Pancreas (tissue), 10 donors: ENCODE results near the gene GRM5. TPM values are rescaled to one million over a fixed set of nuclear protein-coding genes. Genes with fewer than 3 reads are reported as not detected.

ENCODE experiments used
- ATAC-seq, 4 donors: fragments of 200-7000 bp; cut with Tn5 transposase; one replicate each; pipeline versions ENCODE4 v1.8.0 to v1.9.1; 2020; ENCODE audit warnings: mild to moderate bottlenecking in 4 of 4, moderate library complexity in 4 of 4
- DNase-seq, 6 donors: peaks; one replicate each; pipeline ENCODE4 v3.0.0-alpha.2; 2020
- FAIRE-seq: peaks from 2 replicates; lab custom pipeline; 2012; peaks lifted over from hg19 to GRCh38; lab: Jason Lieb, UNC
- H3K27ac ChIP-seq, 4 donors: fragments of 200-600 bp; sonication (generic); 1 replicate in 3 of 4; 2 replicates in 1 of 4; pipeline versions ENCODE4 v1.5.0 to v1.8.0; 2020
- H3K27me3 ChIP-seq, 4 donors: fragments of 200-600 bp; one replicate each; pipeline ENCODE4 v1.8.0; 2021
- H3K36me3 ChIP-seq, 3 donors: fragments of 200-600 bp; sonication (generic) in 1 of 3; one replicate each; pipeline versions ENCODE4 v1.5.0 to v1.8.0; 2020 to 2021
- H3K4me1 ChIP-seq, 3 donors: fragments of 200-600 bp; one replicate each; pipeline ENCODE4 v1.8.0; 2021
- H3K4me3 ChIP-seq, 4 donors: fragments of 200-600 bp; sonication (generic) in 2 of 4; one replicate each; pipeline versions ENCODE4 v1.5.0 to v1.8.0; 2020 to 2021
- H3K9me3 ChIP-seq, 4 donors: fragments of 200-600 bp; one replicate each; pipeline ENCODE4 v1.8.0; 2021
- WGBS, 2 donors: extraction: QIAGEN DNeasy Blood & Tissue Kit; methylation state at CpG; one replicate each; pipeline ENCODE4 v1.1.7; 2013; 5-methylcytosine and 5-hydroxymethylcytosine counted together
- intact Hi-C, 3 donors: fragments of 100-400 bp; cut with DNase I; formaldehyde crosslinking; loops; one replicate each; pipeline versions ENCODE4 v1.11.1 to v1.14.2; 2022
- polyA plus RNA-seq, 2 donors: library from polyadenylated mRNA; stranded (reverse); fragments of 200-250 nt; gene quantifications; one replicate each; pipeline ENCODE4 v1.2.3, GENCODE V29; 2013
- total RNA-seq, 6 donors: library from RNA; stranded (reverse); fragmentation: NEBNext Ultra II Directional in 4 of 6; extraction: Animal tissue kit (Norgen Biotek cat#: 25700) in 4 of 6; gene quantifications; one replicate each; pipeline versions ENCODE4 v1.2.1 to v1.2.4, GENCODE V29; 2021 to 2023
- TF ChIP-seq, protein P1 (sequence below), 4 donors: fragments of 200-600 bp; sonication (generic) in 3 of 4; IDR thresholded peaks; one replicate each; pipeline versions ENCODE4 v1.5.0 to v1.8.0; 2021; ENCODE audit warnings: antibody characterized with exemption in 4 of 4
- donor health status: healthy with polysubstance abuse.
- donor health status: DM: no; HTN: no; CAD: no; lungs with moderate emphysema.
- donor health status: DM: no; HTN: no; CAD: no.
- donor health status: control.
- donor health status: control.
- donor health status: Bipolar disorder and iron deficiency.
- donor health status: DM: yes; HTN: yes; CAD: no.
- donor health status: DM: no; HTN: no; CAD: no.
- donor health status: DM: no; HTN: no; CAD: no.
- donor health status: DM: yes; HTN: yes; CAD: no.

Gene GRM5
- total and polyA plus RNA-seq, 8 donors: 0.02 to 0.06 (median 0.06) TPM; not detected in 5

DNA sequence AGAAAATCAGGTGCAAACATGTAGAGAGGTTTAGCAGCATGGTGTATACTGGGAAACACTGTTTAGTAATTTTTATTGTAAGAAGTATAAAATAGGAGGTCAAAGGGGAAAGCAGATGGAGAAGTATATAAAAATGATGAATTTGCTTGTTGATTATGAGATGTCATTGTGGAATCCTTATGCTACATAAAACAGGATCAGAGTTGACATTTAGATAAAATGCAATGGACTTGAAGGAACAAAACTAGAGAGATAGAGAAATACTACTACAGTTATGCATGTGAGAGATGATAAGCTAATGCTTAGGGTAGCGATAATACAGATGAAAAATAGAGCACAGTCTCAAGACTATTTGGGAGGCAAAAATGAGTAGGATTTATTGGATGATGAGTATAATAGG is 536.4 kb downstream of the GRM5 start:
- no peak for ATAC-seq
- intact Hi-C loops: no loop called here
- H3K9me3 ChIP-seq: no peaks in the 10 kb centered on the region
- no peak for DNase-seq
- H3K36me3 ChIP-seq: no peaks in the 10 kb centered on the region
- no peak overlapping the region for H3K4me3 ChIP-seq
- WGBS, 2 donors: 81 to 95% methylated on average over 1 of the region's 1 CpG
- TF ChIP-seq, protein P1, sequence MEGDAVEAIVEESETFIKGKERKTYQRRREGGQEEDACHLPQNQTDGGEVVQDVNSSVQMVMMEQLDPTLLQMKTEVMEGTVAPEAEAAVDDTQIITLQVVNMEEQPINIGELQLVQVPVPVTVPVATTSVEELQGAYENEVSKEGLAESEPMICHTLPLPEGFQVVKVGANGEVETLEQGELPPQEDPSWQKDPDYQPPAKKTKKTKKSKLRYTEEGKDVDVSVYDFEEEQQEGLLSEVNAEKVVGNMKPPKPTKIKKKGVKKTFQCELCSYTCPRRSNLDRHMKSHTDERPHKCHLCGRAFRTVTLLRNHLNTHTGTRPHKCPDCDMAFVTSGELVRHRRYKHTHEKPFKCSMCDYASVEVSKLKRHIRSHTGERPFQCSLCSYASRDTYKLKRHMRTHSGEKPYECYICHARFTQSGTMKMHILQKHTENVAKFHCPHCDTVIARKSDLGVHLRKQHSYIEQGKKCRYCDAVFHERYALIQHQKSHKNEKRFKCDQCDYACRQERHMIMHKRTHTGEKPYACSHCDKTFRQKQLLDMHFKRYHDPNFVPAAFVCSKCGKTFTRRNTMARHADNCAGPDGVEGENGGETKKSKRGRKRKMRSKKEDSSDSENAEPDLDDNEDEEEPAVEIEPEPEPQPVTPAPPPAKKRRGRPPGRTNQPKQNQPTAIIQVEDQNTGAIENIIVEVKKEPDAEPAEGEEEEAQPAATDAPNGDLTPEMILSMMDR (IDR thresholded peaks at IDR 0.05): no peak
- H3K27ac ChIP-seq: no peak overlapping the region
- FAIRE-seq: no peak
- H3K27me3 ChIP-seq: no peaks in the 10 kb centered on the region
- H3K4me1 ChIP-seq: no peaks in the 10 kb centered on the region

DNA sequence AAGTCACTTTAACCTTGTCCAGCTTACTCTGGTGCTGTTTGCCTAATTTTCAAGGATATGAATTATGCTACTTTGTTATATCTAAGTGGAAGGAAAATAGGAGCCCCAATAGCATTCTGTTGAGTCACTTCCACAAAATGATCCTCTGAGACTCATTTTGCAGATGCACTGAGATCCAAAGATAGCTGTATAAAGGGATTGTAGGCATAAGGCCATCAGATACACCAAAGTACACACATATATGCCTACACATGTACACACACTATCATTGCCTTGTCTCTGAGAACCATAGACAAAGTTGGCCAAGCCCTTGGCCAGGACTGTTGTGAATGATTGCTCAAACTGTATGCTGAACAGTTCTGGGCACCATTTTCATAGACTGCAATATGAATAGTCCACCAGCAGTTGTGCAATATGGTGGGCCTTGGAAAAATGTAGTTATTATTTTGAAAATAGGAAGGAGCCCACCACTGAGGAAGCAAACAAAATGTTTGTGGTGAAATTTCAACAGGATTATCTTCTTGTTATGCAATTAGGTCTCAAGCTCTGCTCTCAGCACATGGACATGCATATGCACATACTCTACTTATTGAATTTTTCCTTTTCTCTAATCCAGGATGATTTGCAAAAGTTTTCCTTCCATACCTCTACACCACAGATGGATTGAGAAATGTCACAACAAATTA is 542.3 kb downstream of the GRM5 start:
- ATAC-seq (peak in 1 of 4 donors; percentile 18), FAIRE-seq (no peak), DNase-seq (no peak)
- Histone ChIP-seq H3K4me3 (no peak overlapping the region), H3K36me3 (no peaks in the 10 kb centered on the region), H3K4me1 (no peaks in the 10 kb centered on the region), H3K9me3 (no peaks in the 10 kb centered on the region), H3K27me3 (no peaks in the 10 kb centered on the region), H3K27ac (no peak overlapping the region)
- intact Hi-C loops: no loop called here
- TF ChIP-seq, protein P1 (IDR thresholded peaks at IDR 0.05): no peak

DNA sequence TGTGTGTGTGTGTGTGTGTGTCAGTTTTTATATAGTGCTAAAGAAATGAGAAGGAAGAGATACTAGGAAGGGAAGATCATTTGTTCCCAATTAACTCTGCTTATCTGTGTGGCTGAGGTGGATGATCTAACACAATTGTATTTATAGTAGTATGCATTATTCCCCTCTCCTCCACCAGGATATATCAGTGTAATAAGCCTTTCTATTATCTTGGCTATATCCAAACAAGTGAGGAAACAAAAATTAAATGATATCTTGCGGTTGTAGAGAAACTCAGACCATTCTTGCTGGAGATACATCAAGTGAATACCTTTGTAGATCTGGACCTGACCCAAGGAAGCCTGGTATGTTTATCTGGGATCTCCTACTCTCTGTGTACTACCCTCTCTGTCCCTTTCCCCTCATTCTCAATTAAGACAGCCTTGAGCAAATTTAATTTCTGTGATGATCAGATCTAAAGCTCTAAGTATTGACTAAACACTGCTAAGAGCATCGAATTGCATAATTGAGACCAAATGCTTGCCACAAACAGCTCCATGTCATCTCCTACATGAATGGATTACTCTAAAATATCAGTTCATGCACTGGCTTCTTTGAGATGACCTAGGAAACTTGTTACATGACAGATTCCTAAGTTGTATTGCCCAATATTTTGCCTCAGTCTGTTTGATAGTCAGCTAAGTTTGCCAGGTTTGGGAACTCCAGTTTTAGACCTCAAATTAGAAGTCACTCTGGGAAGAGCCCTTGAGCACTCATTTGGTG is 543.0 kb downstream of the GRM5 start:
- Histone ChIP-seq H3K4me3 (no peak overlapping the region), H3K36me3 (no peaks in the 10 kb centered on the region), H3K9me3 (no peaks in the 10 kb centered on the region), H3K27ac (no peak overlapping the region), H3K27me3 (no peaks in the 10 kb centered on the region), H3K4me1 (no peaks in the 10 kb centered on the region)
- no peak for ATAC-seq
- TF ChIP-seq, protein P1 (IDR thresholded peaks at IDR 0.05): no peak
- no peak for DNase-seq
- no peak for FAIRE-seq
- 65 to 66% methylated on average over 2 of the region's 2 CpGs for WGBS, 2 donors
- intact Hi-C loops: no loop called here

DNA sequence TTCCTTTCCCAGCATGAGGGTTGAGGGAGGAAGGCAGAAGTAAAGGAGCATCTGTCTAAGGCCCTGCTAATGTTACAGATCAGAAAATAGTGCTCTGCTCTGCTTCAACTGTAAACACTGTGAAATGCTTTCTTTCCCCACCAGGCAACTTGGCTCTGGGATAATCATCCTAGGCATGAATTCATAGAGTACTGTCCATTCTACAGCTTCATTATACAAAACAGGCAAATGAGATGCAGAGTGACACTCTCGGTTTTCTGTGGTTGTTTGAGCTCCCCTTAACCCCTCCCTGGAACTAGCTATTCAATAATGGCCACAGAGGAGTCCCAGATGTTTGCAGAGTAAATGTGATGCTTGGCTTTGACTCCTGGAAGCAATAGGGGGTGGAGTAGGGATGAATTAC is 544.0 kb downstream of the GRM5 start:
- no peaks in the 10 kb centered on the region for H3K36me3 ChIP-seq
- DNase-seq: no peak
- WGBS, 2 donors: 46 to 50% methylated on average over 1 of the region's 1 CpG

More for the DNA sequence above, 544.0 kb downstream of the GRM5 start:
- no peaks in the 10 kb centered on the region for H3K27me3 ChIP-seq
- FAIRE-seq: no peak
- no peaks in the 10 kb centered on the region for H3K4me1 ChIP-seq
- H3K9me3 ChIP-seq: no peaks in the 10 kb centered on the region
- TF ChIP-seq, protein P1 (IDR thresholded peaks at IDR 0.05): no peak
- no peak overlapping the region for H3K4me3 ChIP-seq
- intact Hi-C loops: no loop called here
- ATAC-seq: no peak
- no peak overlapping the region for H3K27ac ChIP-seq
